GM13977 (cell line): ENCODE data around the gene IRF5.
A peak's percentile ranks its signal among the peaks of the same experiment; 100 is the strongest.

Experiments
- DNase-seq: peaks from one replicate; pipeline ENCODE4 v3.0.0; 2012; ENCODE audit warnings: low spot score
- in situ Hi-C: fragments of 300-500 bp; cut with MboI; formaldehyde crosslinking; loops from one replicate; pipeline ENCODE4 v1.12.0; 2022; ENCODE audit warnings: low sequenced_read_pairs, low pct_unique_long_range_greater_than_20kb, mixed read lengths, inconsistent platforms; ENCODE audit not compliant: unreplicated experiment
- TF ChIP-seq, protein P1 (sequence below): IDR thresholded peaks from 2 replicates; pipeline ENCODE4 v1.5.1; 2012; ENCODE audit warnings: mild to moderate bottlenecking, control low read depth; ENCODE audit not compliant: insufficient read depth; ENCODE audit errors: extremely low read depth, missing control alignments

IRF5 gene

DNA sequence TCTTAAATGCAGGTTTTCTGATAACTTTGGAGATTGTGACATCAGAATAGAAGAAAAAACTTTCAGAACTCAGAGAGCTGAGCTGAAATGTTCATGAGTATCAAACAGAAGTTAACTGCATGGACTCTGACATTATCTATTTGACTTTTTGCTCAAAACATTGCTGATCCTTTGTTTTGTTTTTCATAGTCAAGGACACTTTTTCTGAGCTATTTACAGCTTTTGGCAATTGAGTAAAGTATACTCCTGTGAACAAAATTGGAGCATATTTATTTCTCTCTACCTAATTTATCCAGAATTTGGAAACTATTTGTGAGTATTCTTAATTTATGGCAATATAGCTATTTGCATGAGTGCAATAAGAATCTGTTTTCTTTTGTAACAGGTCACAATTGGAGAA, 38.3 kb upstream of the IRF5 start:
- TF ChIP-seq, protein P1, sequence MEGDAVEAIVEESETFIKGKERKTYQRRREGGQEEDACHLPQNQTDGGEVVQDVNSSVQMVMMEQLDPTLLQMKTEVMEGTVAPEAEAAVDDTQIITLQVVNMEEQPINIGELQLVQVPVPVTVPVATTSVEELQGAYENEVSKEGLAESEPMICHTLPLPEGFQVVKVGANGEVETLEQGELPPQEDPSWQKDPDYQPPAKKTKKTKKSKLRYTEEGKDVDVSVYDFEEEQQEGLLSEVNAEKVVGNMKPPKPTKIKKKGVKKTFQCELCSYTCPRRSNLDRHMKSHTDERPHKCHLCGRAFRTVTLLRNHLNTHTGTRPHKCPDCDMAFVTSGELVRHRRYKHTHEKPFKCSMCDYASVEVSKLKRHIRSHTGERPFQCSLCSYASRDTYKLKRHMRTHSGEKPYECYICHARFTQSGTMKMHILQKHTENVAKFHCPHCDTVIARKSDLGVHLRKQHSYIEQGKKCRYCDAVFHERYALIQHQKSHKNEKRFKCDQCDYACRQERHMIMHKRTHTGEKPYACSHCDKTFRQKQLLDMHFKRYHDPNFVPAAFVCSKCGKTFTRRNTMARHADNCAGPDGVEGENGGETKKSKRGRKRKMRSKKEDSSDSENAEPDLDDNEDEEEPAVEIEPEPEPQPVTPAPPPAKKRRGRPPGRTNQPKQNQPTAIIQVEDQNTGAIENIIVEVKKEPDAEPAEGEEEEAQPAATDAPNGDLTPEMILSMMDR, result no peak
- in situ Hi-C loops, result no loop called here
- no peak for DNase-seq

DNA sequence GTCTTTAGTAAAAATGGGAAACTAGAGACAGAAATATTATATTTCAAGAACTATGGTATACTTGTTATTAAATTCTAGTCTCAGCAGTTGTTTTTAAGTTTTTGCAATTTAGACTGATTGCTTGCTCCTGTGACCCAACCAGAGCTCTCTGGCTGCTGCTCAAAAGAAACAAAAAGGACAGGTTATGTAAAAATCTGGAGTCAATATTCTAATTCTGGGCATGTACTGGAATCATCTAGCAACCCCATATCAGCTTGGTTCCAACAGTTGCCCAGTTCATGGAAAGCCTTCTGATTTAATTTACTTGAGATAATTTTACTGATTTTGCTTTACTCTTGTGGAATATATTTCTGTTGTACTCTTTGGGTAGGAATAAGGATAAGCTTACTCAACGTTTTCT, 37.5 kb upstream of the IRF5 start:
- no peak for DNase-seq
- in situ Hi-C loops, result loop anchor here (10.0 kb wide), 1 partner anchor 185 kb away; no protein-coding TSS in a partner anchor
- TF ChIP-seq, protein P1, result no peak

DNA sequence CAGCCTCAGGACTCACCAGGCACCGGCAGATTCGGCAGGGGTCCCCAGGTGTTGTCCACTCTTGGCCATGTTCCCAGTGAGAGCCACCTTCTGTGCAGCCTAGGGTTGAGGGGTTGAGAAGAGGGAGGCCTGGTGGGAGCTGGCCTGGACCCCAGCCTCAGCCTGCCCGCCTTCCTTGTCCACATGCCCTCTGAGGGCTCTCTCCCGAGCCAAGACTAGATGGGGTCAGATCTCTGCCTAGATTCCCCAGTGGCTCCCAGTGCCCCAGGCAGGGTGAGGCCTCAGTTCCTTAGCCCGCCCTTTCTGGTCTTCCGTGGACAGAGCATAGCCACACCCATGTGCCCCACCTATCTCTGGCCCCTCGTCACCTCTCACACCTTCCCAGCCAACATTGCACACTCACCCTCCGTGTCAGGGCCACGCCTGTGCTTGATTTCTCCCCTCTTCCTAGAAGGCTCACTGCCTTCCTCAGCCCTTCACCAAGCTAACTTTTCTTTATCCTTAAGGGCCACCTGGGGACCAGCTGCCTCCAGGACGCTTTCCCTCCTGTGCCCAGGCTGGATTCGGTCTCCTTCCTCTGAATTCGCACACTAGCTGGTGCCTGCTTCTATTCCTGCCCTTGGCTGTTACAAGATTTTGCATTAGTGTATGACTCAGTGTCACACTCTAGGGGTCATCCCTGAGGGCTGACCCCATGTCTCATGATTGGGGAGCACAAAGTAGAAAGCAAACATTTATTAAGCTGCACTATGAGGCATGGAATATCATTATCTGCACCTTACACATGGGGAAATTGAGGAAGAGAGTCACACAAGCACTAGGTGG, 34.8 kb upstream of the IRF5 start:
- TF ChIP-seq, protein P1, result no peak
- peak; percentile 9 for DNase-seq
- in situ Hi-C loops, result loop anchor here (10.0 kb wide), 1 partner anchor 182 kb away; no protein-coding TSS in a partner anchor

DNA sequence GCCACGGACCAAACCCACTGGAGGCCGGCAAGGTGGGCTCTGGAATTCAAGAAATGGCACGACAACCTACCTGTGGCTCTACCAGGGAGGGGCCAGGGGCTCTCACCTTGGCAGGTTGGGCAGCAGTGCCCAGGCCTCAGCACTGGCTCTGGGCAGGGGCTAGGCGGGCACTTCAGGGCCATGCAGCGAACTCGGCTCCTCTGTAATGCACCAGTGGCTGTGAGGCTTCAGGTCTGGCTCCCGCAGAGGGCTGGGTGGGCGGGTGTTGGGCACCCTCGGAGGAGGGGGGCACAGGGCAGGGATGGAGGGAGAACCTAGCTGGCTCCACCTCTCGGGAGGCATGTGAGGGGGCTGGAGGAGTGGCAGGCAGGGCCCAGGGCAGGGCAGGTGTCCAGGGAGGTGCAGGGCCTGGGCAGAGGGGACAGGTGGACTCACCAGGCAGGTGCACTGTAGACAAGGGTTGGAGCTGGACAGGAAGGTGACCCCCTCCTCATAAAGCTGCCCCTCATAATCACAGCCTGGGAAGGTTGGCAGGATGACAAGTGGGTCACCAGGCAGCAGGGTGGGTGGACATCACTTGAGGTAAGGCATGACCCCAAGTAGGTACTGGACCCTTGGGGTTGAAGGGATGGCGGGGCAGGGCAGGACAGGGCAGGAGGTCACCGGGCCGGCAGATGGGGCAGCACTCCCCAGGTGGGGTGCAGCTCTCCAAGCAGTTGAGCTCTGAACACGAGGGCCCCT, 33.9 kb upstream of the IRF5 start:
- DNase-seq, result peak; percentile 4
- TF ChIP-seq, protein P1, result no peak
- in situ Hi-C loops, result loop anchor here (10.0 kb wide), 1 partner anchor 181 kb away; no protein-coding TSS in a partner anchor

DNA sequence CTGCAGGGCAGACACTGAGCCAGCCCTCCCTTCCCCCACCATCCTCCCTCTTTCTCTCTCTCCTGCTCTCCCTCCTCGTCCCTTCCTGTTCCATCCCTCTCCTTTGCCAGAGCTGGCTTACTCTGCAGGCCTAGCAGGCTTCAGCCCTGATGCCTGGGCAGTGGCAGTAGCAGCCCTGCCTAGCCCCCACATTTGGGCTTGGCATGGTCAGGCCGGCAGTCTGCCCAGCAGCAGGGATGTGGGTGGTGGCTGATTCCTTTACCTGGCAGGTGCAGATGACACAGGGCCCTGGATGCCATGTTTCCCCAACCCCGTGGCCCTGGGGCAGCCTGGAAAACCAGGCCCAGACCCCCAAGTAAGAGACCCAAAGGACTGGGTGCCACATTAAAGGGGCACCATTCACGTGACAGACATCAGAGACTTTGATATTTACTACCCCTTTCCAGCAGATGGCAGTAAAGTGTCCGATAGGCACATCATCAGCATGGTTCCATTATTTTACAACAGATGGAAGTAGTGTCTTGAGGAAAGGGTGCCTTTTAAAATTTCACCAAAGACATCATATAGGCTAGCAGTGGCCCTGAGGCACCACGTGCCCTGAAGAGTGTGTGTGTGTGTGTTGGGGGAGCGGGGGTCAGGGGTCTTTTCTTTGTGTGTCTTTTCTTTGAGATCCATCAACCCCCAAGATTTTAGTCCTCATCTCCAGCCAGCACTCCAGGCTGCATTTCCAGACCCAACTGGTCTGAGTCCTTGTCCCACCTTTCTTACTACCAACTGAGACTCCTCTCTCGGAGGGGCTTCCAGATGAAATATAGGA, 33.1 kb upstream of the IRF5 start:
- peak; percentile 90 for DNase-seq
- in situ Hi-C loops, result loop anchor here (10.0 kb wide), 1 partner anchor 180 kb away; no protein-coding TSS in a partner anchor
- TF ChIP-seq, protein P1, result peak; percentile 63
